Cardiac muscle cell (in vitro differentiated cells and primary cell): ENCODE measurements around the gene MMS19. TPM values are rescaled to one million over a fixed set of nuclear protein-coding genes. Genes with fewer than 3 reads are reported as not detected.

ENCODE experiments used
- DNase-seq, 2 donors: peaks; one replicate each; pipeline versions ENCODE4 v3.0.0 to v3.0.0-alpha.2; 2010 to 2017; ENCODE audit warnings: low read depth in 1 of 2, low spot score in 1 of 2
- H3K27ac ChIP-seq: fragments of 200-600 bp; sonication (generic); 2 replicates; pipeline ENCODE4 v1.5.1; 2016
- H3K27me3 ChIP-seq: fragments of 200-600 bp; sonication (generic); 2 replicates; pipeline ENCODE4 v1.6.0; 2016; ENCODE audit warnings: control low read depth
- H3K36me3 ChIP-seq: fragments of 200-600 bp; sonication (generic); 2 replicates; pipeline ENCODE4 v1.5.1; 2016; ENCODE audit warnings: control low read depth
- H3K4me1 ChIP-seq: fragments of 200-600 bp; sonication (generic); 2 replicates; pipeline ENCODE4 v1.8.1; 2017; ENCODE audit warnings: low read depth, mild to moderate bottlenecking, mixed run types
- H3K4me3 ChIP-seq: fragments of 200-600 bp; sonication (generic); 2 replicates; pipeline ENCODE4 v1.5.1; 2016; ENCODE audit warnings: mild to moderate bottlenecking
- H3K9me3 ChIP-seq: fragments of 200-600 bp; sonication (generic); 2 replicates; pipeline ENCODE4 v1.5.1; 2017; ENCODE audit warnings: low read depth, mild to moderate bottlenecking, control low read depth
- CTCF ChIP-seq: IDR thresholded peaks from 2 replicates; pipeline ENCODE4 v1.5.1; 2012; ENCODE audit warnings: low read depth, mild to moderate bottlenecking, low read length
- polyA plus RNA-seq: library from polyadenylated mRNA; unstranded; fragments of >200 nt; fragmentation: Nextera tagmentation; extraction: Ambion mirVana; gene quantifications from 2 replicates; pipeline ENCODE4 v1.2.1, GENCODE V29; 2016
- total RNA-seq: library from RNA; depleted of rRNA; stranded (reverse); fragments of >200 nt; gene quantifications from 2 replicates; pipeline ENCODE4 v1.2.3, GENCODE V29; 2016

Gene MMS19
- total and polyA plus RNA-seq, 2 experiments from 2014 or later = 72.5 to 94.0 TPM

GRCh38 chr10:97498841-97499560 is 779 bp upstream of the MMS19 start, which contains the start of gene UBTD1:
Gene UBTD1 (plus strand): TSS chr10:97498924. CDS start chr10:97499204, 280 bp downstream.
- peak within 1 kb of the TSS; percentile 74 for H3K4me3 ChIP-seq
- peak; percentile 60 to 61 for DNase-seq
- H3K27me3 ChIP-seq = peaks cover 21% of the 10 kb centered on the region
- H3K9me3 ChIP-seq = no peaks in the 10 kb centered on the region
- peaks cover 15% of the 10 kb centered on the region for H3K4me1 ChIP-seq
- no peaks in the 10 kb centered on the region for H3K36me3 ChIP-seq
- H3K27ac ChIP-seq = peak within 1 kb of the TSS; percentile 91
- TF ChIP-seq CTCF = no peak

GRCh38 chr10:97497572-97498075 is 598 bp downstream of the MMS19 start:
- Histone ChIP-seq H3K4me3 (peak overlapping the region; percentile 74), H3K4me1 (peaks cover 15% of the 10 kb centered on the region), H3K36me3 (no peaks in the 10 kb centered on the region), H3K27ac (peak overlapping the region; percentile 91), H3K27me3 (peaks cover 21% of the 10 kb centered on the region), H3K9me3 (no peaks in the 10 kb centered on the region)
- TF ChIP-seq CTCF = no peak
- peak; percentile 67 to 83 for DNase-seq

GRCh38 chr10:97494863-97495506 is 3.2 kb downstream of the MMS19 start:
- H3K4me3 ChIP-seq = no peak overlapping the region

GRCh38 chr10:97494151-97494550 is 4.1 kb downstream of the MMS19 start:
- Histone ChIP-seq H3K36me3 (no peaks in the 10 kb centered on the region), H3K27me3 (no peaks in the 10 kb centered on the region), H3K4me1 (peaks cover 19% of the 10 kb centered on the region), H3K27ac (no peak overlapping the region), H3K9me3 (no peaks in the 10 kb centered on the region), H3K4me3 (no peak overlapping the region)
- peak in 1 of 2 donors; percentile 11 for DNase-seq
- TF ChIP-seq CTCF = no peak

More at GRCh38 chr10:97494863-97495506, 3.2 kb downstream of the MMS19 start:
- peak overlapping the region; percentile 7 for H3K27ac ChIP-seq
- H3K4me1 ChIP-seq = peaks cover 19% of the 10 kb centered on the region
- peaks cover 7% of the 10 kb centered on the region for H3K27me3 ChIP-seq
- no peaks in the 10 kb centered on the region for H3K9me3 ChIP-seq
- no peaks in the 10 kb centered on the region for H3K36me3 ChIP-seq
- TF ChIP-seq CTCF = no peak
- peak in 1 of 2 donors; percentile 75 for DNase-seq

GRCh38 chr10:97490592-97490991 is 7.6 kb downstream of the MMS19 start:
- H3K9me3 ChIP-seq = no peaks in the 10 kb centered on the region
- H3K27me3 ChIP-seq = no peaks in the 10 kb centered on the region
- no peaks in the 10 kb centered on the region for H3K36me3 ChIP-seq
- no peak overlapping the region for H3K27ac ChIP-seq
- peaks cover 14% of the 10 kb centered on the region for H3K4me1 ChIP-seq
- no peak for TF ChIP-seq CTCF
- H3K4me3 ChIP-seq = no peak overlapping the region
- no peak for DNase-seq
